Measurements from ENCODE around the gene ANKRD40. TPM values are rescaled to one million over a fixed set of nuclear protein-coding genes. Genes with fewer than 3 reads are reported as not detected.
"Not testable (repeated sequence)": the region's sequence is repeated elsewhere in the genome, so short reads cannot be mapped to it uniquely, and the experiment has no call there.

The ANKRD40 gene
- polyA plus RNA-seq, 3 donors, result 36.8 to 46.3 (median 45.6) TPM

DNA sequence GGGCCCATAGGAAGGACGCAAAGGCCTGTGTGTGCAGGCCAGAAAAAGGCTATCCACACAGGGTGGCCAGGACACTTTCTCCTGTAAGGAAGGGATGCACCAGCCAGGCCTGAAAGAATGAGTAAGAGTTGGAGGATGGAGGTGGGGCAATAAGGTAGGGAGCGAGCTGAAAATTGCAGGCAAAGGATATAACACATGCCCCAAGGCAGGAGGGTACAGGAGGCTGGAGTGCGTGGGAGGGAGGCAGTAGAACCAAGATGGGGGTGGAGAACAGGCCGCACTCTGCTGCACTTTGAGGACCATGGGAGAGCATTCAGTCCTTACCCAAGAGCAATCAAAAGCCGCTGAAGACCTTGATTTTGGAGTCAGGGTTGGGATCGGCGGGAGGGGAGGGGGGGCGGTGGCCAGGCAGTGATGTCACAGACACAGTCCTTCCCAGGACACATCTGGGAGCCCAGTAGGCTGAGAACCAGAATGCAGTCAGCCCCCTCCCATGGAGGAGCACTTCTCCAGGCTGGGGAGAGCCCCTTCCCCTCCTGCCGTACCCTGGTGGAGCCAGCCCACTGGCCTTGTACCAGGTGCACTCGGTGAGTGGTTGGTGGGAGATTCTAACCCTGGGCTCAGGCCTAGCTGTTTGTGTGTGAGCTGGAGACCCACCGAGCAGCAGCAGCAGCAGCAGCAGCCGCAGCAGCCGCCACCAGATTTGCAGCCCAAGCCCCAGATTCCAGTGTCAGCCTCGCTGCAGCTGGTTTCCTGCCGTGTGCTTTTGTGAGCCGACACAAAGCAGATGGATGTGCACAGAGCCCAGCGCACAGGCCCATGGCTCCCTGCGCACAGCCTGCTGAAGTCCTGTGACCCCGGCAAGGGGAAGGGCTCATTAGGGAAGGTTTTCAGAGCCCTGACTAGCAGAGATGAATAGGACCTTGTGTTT, 17.5 kb downstream of the ANKRD40 start:
- no peak for DNase-seq

GRCh38 chr17:50689251-50689650, 18.5 kb downstream of the ANKRD40 start:
- DNase-seq, result no peak

GRCh38 chr17:50688245-50688644, 19.5 kb downstream of the ANKRD40 start:
- no peak for DNase-seq

DNA sequence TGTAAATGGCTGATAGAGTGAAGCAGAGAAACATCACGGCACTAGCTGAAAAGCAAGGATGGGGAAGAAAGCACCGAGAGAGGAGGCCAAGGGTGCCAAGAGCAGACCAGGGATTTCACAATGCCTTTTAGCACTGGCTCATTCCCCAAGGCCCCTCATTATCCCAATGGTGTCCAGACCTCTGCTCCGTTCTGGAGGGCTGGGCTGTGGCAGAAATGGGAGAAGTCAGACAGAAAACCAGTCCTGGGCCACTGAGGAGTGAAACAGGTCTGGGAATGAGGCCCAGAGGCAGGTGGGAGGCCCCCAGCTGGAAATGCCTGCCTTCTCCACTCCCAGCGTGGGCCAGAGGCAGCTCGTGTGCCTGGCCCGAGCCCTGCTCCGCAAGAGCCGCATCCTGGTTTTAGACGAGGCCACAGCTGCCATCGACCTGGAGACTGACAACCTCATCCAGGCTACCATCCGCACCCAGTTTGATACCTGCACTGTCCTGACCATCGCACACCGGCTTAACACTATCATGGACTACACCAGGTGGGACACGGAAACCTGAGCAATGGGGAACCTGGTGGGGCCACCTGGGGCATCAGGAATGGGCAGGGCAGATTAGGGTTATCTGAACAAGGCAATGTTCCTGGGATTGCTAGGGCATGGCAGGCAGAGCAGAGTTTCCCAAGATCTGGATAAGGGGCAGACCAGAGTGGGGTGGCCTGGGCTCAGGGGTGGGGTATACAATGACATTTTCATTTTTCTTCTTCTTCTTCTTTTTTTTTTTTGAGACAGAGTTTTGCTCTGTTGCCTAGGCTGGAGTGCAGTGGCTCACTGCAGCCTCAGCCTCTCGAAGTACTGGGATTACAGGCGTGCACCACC, 20.3 kb downstream of the ANKRD40 start:
- DNase-seq, result no peak

DNA sequence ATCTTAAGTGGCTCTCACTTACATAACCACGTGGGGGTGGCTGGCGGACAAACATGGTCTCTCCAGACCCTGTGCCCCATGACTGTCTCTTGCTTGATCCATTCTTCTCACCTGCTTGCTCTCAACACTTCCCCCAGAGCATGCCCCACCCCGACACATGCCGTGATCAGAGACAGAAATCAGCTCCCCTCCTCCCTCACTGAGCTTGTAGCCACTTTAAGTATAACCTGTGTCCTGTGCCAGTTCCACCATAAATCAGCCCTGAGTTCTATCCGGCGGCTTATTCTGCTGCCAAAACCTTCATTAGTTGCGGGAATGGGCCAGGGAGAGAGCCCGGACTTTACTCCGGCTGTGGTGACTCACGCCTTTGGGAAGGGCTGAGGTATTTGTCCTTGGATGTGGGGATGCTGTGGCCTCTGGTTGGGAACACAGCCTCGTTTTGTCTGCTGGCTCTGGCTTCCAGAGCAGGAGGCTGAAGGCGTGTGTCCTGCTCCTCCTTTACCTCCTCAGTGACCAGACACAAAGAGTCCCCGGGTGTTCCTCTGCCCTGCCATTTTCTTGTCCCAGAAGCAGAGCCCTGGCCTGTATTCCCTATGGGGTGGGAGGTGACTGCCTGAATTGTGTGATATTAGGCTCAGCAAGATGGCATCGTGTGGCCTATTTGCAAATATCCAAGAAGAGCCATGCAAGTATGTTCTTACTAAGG, 21.1 kb downstream of the ANKRD40 start:
- DNase-seq, result no peak

GRCh38 chr17:50685691-50686493, 21.8 kb downstream of the ANKRD40 start:
- DNase-seq, result no peak

DNA sequence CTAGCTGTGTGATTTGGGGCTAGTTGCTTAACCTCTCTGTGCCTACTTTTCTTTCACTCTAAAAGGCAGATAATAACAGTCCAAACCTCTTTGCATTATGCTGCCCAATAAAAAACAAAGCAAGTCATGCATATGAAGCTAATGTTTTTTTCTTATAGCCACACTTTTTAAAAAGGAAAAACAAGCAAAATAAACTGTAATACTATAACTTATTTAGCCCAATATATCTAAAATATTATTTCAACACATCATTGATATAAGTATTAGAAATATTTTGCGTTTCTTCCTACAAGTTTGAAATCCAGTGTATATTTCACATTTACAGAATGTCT, 22.4 kb downstream of the ANKRD40 start:
- no peak for DNase-seq

DNA sequence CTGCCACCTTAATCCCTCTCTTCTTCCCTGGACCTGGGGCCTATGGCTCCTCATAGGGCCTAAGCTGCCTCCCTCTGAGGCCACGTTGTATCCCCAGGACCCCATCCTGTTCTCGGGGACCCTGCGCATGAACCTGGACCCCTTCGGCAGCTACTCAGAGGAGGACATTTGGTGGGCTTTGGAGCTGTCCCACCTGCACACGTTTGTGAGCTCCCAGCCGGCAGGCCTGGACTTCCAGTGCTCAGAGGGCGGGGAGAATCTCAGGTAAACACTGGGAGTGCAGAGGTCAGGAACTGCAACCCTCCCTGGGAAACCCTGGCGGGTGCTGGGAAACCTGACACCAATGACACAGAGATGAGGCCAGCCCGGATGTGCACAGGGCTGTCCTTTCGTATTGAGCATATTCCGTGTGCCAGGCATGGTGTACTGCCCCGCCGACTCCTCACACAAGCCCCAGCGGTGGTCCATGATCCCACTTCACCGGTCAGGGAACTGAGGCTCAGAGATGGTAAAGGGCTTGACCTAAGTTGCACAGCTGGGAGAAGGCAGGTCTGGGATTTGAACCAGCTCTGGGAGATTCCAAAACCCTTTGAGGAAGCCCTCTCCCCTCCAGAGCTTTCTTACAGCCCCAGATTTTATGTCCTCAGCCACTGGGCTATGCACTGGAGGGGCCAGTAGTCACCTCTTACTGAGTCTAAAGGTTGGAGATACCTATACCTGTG, 22.9 kb downstream of the ANKRD40 start:
- DNase-seq, result no peak

DNA sequence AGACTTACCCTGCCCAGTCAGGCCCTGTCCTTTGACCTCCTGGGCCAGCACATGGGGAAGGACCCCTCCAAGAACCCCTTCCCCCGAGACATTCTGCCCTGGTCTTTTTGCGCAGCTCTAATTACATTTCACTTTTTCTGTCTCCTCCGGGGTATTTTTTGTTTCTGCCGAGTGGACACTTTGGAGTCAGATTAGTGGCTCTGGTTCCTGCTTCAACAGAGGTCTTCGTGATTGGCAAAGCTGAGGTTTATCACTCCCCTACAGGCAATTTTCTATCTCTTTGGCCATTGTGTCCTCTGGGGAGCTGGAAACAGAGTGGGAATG, 23.5 kb downstream of the ANKRD40 start:
- no peak for DNase-seq

GRCh38 chr17:50683434-50684287, 24.1 kb downstream of the ANKRD40 start:
- no peak for DNase-seq

DNA sequence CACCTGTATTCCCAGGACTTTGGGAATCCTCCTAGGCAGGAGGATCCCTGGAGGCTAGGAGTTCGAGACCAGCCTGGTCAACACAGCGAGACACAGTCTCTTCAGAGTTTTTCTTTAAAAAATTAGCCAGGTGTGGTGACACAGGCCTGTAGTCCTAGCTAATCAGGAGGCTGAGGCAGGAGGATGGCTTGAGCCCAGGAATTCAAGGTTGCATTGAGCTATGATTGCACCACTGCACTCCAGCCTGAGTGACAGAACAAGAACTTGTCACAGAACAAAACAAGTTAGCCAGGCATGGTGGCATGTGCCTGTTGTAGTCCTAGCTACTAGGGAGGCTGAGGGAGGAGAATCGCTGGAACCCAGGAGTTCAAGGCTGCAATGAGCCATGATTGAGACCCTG, 24.8 kb downstream of the ANKRD40 start:
- DNase-seq, result no peak

GRCh38 chr17:50682441-50682840, 25.3 kb downstream of the ANKRD40 start:
- no peak for DNase-seq

GRCh38 chr17:50681263-50682200, 26.2 kb downstream of the ANKRD40 start:
- DNase-seq, result peak; percentile 77

DNA sequence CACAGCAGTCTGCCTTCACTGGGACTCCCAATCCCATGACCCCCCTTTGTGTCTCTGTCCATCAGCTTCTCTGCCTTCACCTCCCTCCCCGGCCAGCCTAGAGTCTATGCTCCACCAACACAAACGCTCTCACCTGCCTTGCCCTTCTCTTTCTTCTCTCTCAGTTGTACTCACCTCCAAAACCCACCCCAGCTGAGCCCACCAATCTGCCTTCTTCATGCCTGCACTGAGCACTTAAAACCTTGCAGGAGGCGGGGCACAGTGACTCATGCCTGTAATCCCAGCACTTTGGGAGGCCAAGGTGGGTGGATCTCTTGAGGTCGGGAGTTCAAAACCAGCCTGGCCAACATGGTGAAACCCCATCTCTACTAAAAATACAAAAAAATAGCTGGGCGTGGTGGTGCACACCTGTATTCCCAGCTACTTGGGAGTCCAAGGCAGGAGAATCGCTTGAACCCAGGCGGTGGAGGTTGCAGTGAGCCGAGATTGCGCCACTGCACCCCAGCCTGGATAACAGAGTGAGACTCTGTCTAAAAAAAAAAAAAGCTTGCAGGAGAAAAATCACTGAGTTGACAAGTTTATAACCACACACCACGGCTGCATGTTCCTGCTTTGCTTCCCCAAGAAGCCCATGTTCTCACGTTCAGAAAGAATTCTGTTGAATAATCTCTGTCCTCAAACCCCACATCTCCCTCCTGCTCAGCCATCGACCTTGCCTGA, 27.0 kb downstream of the ANKRD40 start:
- DNase-seq, result not testable (repeated sequence)

- DNase-seq, result no peak
Measured at GRCh38 chr17:50680126-50680525, 27.6 kb downstream of the ANKRD40 start.

GRCh38 chr17:50679008-50679544, 28.6 kb downstream of the ANKRD40 start:
- no peak for DNase-seq

DNA sequence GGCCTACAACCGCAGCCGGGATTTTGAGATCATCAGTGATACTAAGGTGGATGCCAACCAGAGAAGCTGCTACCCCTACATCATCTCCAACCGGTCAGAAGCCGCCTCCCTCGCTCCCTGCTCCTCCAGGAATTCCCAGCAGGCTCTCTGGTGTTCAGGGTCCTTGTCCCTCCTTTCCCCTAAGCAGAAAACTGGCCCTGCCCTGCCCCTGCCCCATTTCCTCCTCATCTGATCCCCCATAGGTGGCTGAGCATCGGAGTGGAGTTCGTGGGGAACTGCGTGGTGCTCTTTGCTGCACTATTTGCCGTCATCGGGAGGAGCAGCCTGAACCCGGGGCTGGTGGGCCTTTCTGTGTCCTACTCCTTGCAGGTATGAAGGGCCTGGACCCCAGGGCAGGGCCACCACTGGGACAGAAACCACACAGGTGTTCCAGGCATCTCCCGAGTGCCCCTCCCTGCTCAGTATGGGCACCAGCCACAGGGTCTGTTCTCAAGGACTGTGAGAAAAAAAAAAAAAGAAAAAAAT, 29.8 kb downstream of the ANKRD40 start:
- DNase-seq, result no peak
